A673 (cell line): Measurements from ENCODE around the gene NDUFB10.

Experiments used
- EZH2 ChIP-seq: fragments of 200-600 bp; sonication (generic); IDR thresholded peaks from 2 replicates; pipeline ENCODE4 v1.6.1; 2017; ENCODE audit warnings: borderline replicate concordance, low read depth, mild to moderate bottlenecking, mixed read lengths, antibody characterized with exemption, low read length; ENCODE audit not compliant: poor library complexity, severe bottlenecking
- TF ChIP-seq, protein P1 (sequence below): fragments of 300-800, 200-600 bp; sonication (generic); conservative IDR thresholded peaks from 2 replicates; pipeline ENCODE4 v1.5.1; 2017; ENCODE audit warnings: low read depth, mild to moderate bottlenecking, antibody characterized with exemption, low read length, moderate library complexity, mixed read lengths

DNA sequence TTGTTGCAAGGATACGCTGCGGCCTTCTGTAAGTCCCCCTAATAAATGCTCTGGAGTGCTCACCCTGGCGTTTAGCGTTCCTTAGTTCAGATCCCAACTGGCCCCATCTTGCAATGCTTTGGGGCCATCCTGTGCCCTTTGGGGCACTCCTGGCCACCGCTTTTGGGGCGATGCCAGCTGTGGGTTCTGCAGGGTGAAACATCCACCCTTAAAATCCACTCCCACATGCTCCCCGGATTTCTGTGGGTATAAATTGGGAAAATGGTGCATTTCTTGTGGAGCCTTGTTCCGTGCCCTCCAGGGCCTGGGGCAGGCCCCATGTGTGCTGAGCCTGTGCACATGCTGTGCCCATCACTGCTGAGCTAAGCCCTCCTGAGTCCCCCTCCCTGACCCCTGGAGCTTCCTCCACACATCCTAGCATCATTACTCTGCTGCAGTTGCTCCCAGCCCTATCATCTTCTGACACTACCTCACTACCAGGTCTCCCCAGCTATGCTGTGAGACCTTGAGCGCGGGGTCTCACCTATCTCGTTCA is 22.3 kb upstream of the NDUFB10 start:
- TF ChIP-seq, protein P1, sequence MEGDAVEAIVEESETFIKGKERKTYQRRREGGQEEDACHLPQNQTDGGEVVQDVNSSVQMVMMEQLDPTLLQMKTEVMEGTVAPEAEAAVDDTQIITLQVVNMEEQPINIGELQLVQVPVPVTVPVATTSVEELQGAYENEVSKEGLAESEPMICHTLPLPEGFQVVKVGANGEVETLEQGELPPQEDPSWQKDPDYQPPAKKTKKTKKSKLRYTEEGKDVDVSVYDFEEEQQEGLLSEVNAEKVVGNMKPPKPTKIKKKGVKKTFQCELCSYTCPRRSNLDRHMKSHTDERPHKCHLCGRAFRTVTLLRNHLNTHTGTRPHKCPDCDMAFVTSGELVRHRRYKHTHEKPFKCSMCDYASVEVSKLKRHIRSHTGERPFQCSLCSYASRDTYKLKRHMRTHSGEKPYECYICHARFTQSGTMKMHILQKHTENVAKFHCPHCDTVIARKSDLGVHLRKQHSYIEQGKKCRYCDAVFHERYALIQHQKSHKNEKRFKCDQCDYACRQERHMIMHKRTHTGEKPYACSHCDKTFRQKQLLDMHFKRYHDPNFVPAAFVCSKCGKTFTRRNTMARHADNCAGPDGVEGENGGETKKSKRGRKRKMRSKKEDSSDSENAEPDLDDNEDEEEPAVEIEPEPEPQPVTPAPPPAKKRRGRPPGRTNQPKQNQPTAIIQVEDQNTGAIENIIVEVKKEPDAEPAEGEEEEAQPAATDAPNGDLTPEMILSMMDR = no peak
- no peak for TF ChIP-seq EZH2
